Stimulated activated CD4-positive, alpha-beta T cell treated with anti-CD3 and anti-CD28 coated beads, Interleukin-12 subunit alpha, Interleukin-12 subunit beta, amount 100 ng/mL, for 48 hours (primary cell): ENCODE results near the gene XCL1.
"Not testable (repeated sequence)": the region's sequence is repeated elsewhere in the genome, so short reads cannot be mapped to it uniquely, and the experiment has no call there.

Experiments used
- DNase-seq, 3 donors: peaks; one replicate each; pipeline ENCODE4 v3.0.0-alpha.2; 2020; ENCODE audit warnings: low read depth in 2 of 3, low spot score in 1 of 3

Gene XCL1, protein sequence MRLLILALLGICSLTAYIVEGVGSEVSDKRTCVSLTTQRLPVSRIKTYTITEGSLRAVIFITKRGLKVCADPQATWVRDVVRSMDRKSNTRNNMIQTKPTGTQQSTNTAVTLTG

GRCh38 chr1:168576245-168576688 is at the start of gene XCL1:
TSS of gene XCL1 (plus strand) at chr1:168576605. CDS start at chr1:168576638, 33 bp downstream.
- not testable (repeated sequence) for DNase-seq

- no peak for DNase-seq
Observed at GRCh38 chr1:168529518-168529917, 46.9 kb upstream of the XCL1 start.

- no peak for DNase-seq
Observed at GRCh38 chr1:168531615-168532345, 44.6 kb upstream of the XCL1 start.

GRCh38 chr1:168535536-168535935 is 40.9 kb upstream of the XCL1 start:
- DNase-seq: no peak

GRCh38 chr1:168540798-168541197 is 35.6 kb upstream of the XCL1 start:
- DNase-seq: not testable (repeated sequence)

GRCh38 chr1:168542978-168543377 is 33.4 kb upstream of the XCL1 start:
- DNase-seq: not testable (repeated sequence)

- not testable (repeated sequence) for DNase-seq
Observed at GRCh38 chr1:168543840-168544498, 32.4 kb upstream of the XCL1 start, which contains the start of gene XCL2. TSS of gene XCL2 (minus strand) at chr1:168543997. CDS start at chr1:168543964, 33 bp downstream.

DNA sequence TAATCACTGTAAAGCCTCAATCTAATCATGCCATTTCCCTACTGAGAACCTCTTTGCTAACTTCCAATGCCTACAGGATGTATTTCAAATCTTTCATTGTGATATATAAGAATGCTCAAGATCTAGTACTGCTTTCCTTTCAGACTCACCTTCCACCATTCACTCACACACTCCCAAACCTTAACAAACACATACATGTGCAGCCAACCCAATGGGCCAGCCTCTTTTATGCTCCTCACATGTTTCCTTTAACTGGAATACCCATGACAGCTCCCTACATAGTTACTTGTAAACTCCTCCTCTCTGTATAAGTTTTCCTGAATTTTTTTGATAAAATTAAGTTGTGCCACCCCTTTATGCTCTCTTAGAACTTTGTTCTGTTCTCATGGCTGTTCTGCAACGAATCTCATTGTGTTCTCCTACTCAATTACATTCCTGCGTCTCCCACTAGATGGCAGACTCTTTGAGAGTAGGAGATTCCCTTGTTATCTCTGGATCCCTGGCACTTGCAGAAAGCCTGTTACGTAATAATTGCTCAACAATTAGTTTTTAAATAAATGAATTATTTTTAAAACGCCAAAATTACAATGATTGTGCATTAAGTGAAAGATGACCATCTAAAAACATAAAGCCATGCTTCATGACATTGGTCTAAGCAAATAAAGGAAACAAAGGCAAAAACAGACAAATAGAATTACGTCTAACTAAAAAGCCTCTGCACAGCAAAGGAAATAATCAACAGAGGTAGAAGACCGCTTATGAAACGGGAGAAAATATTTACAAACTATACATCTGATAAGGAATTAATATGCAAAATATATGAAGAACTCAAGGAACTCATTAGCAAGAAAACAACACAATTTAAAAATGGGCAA is 30.5 kb upstream of the XCL1 start:
- not testable (repeated sequence) for DNase-seq

- not testable (repeated sequence) for DNase-seq
Observed at GRCh38 chr1:168546553-168546895, 29.9 kb upstream of the XCL1 start.

GRCh38 chr1:168550971-168551370 is 25.4 kb upstream of the XCL1 start:
- DNase-seq: no peak

- DNase-seq: no peak
Observed at GRCh38 chr1:168551688-168552087, 24.7 kb upstream of the XCL1 start.

DNA sequence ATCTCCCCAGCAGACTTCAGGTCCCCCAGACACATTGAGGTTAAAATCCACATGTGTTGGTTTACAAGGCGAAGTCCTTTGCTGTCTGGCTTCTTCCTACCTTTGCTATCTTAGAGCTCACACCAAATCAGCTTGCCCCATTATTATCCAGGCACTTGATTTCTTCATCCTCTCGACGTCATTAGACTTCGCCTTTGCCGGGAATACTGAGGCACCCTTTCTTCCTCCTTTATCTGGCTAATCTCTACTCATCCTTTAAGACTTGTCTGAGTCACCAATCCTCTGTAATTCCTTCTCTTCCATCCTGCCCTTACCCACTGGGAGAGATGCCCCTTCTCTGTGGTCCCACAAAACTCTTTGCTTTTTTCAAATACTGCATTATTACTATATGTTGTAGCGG is 23.4 kb upstream of the XCL1 start:
- DNase-seq: no peak

DNA sequence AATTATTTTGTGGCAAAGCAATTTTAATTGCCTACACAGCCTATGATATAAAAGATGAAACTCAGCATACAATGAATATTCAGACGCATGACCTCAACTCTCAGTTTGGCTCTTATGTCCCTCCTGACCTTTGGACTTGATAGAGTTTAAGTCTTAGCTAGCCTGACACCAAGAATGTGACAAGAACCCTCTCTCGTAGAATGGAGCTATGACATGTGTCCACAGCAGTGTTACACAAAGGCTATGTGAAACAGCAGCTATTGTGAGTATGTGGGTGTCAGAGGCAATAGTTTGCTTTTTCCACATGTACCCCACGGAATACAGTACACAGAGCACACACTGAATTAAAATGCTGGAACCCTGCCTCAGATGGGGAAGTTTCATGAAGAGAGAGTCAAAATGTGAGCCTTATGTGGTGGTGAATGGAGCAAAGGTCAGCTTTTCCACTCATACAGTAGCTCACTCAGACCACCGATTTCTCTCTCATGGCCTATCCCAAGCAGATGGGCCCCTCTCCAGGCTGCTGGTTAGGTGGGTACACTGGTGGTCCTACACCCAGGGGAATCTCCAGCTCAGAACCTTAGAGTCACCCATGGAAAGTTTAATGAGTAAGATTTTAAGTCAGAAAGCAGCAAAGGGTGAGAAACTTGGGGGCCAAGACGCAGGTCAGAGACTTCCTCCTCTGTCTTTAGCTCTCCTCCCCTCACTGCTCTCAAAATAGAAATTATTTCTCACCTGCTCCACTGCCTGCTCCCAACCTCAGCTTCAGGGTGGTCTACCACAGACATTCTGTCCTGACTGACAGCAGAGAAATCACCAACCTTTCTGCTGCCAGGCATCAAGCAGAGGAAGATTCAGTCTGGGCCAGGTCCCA is 22.5 kb upstream of the XCL1 start:
- no peak for DNase-seq

DNA sequence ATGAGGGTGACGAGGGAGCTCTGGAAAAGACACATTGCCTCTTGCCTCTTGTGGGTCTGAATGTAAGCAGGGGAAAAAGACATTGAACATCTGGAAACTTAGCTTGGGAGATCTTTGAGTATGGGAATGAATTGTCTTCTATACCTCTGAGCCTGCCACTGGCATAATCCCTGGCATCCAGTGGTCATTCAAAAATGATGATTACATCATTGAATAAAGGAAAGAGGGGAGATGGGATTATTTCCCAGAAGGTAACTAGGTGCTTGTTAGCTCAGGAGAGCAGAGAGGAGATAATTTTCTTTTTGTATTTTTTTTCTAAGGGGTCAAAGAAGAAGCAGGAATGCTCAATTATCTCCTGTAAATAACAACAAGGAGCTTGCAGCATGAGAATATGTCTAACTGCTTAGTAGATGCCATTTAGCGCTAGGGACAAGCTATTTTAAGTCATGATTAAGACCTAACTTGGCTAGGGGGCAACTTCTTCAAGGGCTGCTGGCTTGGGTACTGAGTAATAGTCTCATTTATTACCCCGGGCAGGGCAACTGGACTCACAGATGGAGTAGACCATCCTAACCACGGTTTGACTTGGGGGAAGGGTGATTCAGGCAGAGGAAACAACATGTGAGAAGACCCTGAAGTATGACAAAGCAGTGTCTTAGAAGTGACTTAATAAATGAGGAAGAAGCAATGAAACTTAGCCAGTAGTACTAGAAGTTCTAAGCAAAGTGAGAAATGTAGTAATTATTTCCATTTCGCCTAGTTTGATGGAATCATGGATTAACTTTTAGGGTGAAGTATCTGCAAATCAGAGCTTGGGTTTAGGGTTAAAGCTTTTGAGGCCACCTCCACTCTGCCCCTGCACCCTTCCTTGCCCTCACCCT is 21.6 kb upstream of the XCL1 start:
- no peak for DNase-seq

- no peak for DNase-seq
Observed at GRCh38 chr1:168555508-168556046, 20.8 kb upstream of the XCL1 start.

- DNase-seq: no peak
Observed at GRCh38 chr1:168556647-168557046, 19.8 kb upstream of the XCL1 start.

DNA sequence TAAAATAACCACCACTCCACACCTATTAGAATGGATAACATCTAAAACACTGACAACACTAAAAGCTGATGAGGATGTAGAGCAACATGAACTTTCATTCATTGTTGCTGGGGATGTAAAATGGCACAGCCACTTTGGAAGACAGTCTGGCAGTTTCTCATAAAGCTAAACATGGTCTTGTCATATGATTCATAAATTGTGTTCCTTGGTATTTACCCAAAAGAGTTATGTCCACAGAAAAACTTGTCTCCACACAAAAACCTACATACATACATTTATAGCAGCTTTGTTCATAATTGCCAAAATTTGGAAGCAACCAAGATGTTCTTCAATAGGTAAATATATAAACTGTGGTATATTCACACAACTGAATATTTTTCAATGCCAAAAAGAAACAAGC is 16.0 kb upstream of the XCL1 start:
- no peak for DNase-seq

- DNase-seq: no peak
Observed at GRCh38 chr1:168561989-168562388, 14.4 kb upstream of the XCL1 start.

- no peak for DNase-seq
Observed at GRCh38 chr1:168565825-168566224, 10.6 kb upstream of the XCL1 start.
